GM21390 (cell line): ENCODE measurements around the gene COL26A1.
"Not testable (repeated sequence)": the region's sequence is repeated elsewhere in the genome, so short reads cannot be mapped to it uniquely, and the experiment has no call there.

Source experiments
- ATAC-seq: cut with Tn5 transposase; IDR thresholded peaks from one replicate; pipeline ENCODE4 v1.9.1; 2021; ENCODE audit not compliant: unreplicated experiment

COL26A1 gene

DNA sequence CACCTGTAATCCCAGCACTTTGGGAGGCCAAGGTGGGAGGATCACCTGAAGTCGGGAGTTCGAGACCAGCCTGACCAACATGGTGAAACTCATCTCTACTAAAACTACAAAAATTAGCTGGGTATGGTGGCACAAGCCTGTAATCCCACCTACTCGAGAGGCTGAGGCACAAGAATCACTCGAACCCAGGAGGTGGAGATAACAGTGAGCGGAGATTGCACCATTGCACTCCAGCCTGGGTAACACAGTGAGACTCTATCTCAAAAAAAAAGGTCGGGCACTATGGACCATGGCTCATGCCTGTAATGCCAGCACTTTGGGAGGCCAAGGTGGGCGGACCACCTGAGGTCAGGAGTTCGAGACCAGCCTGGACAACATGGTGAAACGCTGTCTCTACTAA lies 127.8 kb downstream of the COL26A1 start:
- ATAC-seq, result not testable (repeated sequence)

- not testable (repeated sequence) for ATAC-seq
Measured at GRCh38 chr7:101491442-101491841, 128.8 kb downstream of the COL26A1 start.

DNA sequence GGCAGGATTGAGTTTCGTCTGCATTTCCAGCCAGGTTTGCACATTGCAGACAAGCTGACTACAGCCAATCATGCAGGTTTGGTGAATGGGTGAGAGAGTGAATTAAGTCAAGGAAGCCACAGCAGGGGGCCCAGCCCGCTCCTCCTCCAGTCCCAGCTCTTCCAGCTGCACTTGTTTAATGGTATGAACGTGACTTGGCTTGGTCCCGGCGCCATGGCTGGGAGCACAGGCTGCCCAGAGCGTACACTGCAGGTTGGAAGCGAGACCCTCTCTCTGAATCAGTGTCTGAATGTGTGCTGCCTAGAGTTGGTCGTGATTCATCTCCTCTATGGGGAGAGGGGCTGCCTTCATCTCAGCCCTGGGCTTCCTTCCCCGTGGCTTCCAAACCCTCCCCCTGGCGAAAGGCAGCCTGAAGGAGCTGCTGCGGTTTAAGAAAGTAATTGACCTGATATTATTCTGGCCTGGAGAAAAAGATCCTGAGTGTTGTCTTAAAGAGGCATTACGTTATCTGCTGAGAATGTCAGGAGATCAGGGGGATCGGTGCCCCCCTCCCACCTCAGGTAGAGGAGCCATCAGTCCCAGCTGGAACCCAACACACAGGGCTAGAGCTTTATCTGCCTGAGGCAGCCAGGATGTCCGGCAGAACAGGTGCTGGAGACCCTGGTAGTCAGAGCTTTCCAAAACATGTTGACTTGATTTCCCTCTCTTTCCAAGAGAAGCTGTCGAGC lies 132.1 kb downstream of the COL26A1 start:
- no peak for ATAC-seq

DNA sequence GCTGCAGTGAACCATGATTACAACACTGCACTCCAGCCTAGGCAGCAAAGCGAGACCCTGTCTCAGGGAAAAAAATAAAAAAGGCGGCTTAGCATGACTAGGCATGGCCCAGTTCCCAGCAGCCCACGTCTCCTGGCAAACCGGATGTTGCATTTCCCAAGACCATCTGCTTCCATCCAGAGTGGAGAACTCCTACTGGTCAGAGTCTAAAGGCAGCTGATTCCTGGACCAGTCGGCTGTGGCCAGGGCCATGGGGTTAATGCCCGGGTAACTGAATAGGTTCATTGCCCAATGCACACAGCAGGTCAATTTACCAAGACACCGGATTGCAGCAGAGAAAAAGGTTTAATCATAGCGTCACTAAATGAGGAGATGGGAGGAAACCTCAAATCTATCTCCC lies 133.3 kb downstream of the COL26A1 start:
- ATAC-seq, result no peak

DNA sequence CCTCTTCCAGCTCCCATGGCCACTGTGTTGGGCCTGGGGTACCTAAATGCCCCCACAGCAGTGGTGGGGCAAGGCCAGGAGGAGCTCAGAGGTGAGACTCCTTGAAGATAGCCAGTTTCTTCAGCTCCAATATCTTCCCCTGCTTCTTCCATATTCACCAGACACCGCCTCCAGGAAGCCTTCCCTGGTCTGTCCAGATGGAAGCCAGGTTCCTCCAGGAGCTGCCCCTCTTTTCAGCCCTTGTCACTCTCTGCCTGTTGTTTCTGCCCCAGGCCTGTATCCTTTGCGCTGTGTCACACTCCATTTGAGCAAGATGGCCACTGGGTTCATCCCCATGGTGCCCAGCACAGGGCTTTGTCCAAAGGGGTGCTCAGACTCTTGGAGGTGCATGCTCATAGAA lies 138.7 kb downstream of the COL26A1 start:
- no peak for ATAC-seq

GRCh38 chr7:101502466-101503098 lies 139.9 kb downstream of the COL26A1 start:
- no peak for ATAC-seq

DNA sequence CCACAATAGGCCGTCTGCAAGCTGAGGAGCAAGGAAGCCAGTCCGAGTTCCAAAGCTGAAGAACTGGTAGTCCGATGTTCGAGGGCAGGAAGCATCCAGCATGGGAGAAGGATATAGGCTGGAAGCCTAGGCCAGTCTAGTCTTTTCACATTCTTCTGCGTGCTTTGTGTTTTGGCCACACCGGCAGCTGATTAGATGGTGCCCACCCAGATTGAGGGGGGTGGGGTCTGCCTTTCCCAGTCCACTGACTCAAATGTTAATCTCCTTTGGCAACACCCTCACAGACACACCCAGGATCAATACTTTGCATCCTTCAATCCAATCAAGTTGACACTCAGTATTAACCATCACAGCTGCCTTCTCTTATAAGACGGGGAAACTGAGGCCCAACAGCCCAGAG lies 142.8 kb downstream of the COL26A1 start:
- ATAC-seq, result not testable (repeated sequence)

GRCh38 chr7:101506531-101506930 lies 143.9 kb downstream of the COL26A1 start:
- no peak for ATAC-seq

GRCh38 chr7:101507327-101507726 lies 144.7 kb downstream of the COL26A1 start:
- ATAC-seq, result no peak

- no peak for ATAC-seq
Measured at GRCh38 chr7:101507791-101508252, 145.1 kb downstream of the COL26A1 start.

DNA sequence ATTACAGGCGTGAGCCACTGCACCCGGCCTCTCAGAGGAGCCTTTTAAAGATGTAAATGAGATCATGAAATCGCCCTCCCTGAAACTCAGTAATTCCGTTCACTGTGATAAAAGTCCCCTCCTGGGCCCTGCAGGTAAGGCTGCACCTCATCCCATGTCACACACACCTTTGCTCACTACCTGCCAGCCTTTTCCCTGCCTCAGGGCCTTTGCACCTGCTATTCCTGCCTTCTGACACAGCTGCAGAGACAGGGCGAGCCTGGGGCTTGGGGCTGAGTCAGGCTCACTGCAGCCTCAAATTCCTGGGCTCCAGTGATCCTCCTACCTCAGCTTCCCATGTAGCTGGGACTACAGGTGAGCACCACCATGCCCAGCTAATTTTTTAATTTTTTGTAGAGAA lies 147.6 kb downstream of the COL26A1 start:
- no peak for ATAC-seq

DNA sequence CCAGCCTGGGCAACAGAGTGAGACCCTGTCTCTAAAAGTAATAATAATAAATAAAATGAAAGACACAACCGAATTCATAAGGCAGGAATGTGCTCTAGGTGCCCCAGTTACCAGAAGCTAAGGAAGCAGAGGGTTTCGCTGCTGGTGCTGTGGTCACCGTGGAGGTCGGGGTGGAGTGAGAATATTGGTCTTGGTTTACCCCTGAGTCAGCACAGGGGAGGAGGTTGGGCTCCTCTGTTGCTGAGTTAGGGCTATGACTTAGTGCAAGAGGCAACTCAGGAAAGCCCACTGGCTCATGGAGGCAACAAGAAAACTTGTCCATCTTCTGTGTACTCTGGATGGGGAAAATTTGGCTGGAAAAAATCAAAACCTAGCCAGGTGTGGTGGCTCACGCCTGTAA lies 149.3 kb downstream of the COL26A1 start:
- ATAC-seq, result no peak

- ATAC-seq, result no peak
Measured at GRCh38 chr7:101516851-101517250, 154.2 kb downstream of the COL26A1 start.

GRCh38 chr7:101517304-101517703 lies 154.6 kb downstream of the COL26A1 start:
- no peak for ATAC-seq

DNA sequence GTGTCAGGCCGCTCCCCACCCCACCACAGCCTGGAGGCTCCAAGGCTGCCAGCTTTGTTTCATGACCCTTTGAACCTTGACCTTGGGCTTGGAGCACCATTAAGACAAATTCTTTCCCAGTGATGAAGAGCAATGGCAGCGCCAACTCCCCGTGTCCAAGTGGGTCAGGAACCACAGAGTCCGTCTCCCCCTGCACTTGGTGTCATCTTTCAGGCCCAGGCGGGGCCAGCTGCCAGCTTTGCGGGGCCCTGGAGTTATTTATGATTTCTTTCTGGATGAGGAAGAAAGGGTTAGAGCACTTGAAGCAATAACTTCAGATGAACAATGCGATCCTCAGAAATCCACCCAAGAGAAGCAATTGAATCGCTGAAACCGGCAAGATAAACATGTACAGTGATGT lies 155.7 kb downstream of the COL26A1 start:
- ATAC-seq, result no peak

- no peak for ATAC-seq
Measured at GRCh38 chr7:101519324-101520023, 156.8 kb downstream of the COL26A1 start.

DNA sequence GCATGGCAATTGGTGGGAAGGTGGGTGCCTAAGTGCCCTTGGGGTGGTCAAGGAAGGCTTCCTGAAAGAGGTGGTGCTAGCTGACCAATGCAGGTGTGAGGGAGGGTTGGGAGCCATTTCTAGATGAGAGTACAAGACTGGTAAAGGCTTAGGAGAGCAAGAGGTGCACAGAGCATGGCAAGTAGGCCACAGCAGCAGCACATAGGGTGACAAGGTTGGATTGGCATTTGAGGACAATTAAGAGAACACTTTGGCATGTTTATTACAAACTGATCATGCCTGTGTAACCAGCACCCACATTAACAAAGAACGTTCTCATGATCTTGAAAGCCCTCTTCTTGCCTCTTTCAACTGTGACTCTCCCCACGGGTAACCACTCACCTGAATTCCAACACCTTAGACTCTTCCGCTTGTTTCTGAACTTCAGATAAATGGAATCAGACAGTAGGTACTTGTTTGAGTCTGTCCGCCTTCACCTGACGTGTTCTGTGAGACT lies 158.8 kb downstream of the COL26A1 start:
- ATAC-seq, result no peak

DNA sequence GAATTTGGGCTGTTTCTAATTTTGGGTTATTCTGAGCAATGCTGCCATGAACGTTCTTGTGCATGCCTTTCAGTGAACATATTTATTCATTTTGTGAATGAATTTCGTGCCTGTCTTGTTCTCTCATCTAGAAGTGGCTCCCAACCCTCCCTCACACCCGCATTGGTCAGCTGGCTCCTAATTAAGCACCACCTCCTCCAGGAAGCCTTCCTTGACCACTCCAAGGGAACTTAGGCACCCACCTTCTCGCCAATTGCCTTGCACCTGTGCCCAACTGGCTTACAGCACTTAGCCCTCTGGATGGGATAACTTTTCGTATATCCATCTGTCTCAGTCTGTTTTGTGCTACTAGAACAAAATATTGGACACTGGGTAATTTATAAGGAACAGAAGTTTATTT lies 159.3 kb downstream of the COL26A1 start:
- no peak for ATAC-seq

GRCh38 chr7:101527844-101528667 lies 165.4 kb downstream of the COL26A1 start:
- no peak for ATAC-seq

GRCh38 chr7:101529560-101529959 lies 166.9 kb downstream of the COL26A1 start:
- ATAC-seq, result no peak
